ENCODE results near the gene MED15. TPM values are rescaled to one million over a fixed set of nuclear protein-coding genes. Genes with fewer than 3 reads are reported as not detected.

Gene MED15
- total RNA-seq, 3 donors from 2014 or later = 36.6 to 53.1 (median 52.3) TPM

DNA sequence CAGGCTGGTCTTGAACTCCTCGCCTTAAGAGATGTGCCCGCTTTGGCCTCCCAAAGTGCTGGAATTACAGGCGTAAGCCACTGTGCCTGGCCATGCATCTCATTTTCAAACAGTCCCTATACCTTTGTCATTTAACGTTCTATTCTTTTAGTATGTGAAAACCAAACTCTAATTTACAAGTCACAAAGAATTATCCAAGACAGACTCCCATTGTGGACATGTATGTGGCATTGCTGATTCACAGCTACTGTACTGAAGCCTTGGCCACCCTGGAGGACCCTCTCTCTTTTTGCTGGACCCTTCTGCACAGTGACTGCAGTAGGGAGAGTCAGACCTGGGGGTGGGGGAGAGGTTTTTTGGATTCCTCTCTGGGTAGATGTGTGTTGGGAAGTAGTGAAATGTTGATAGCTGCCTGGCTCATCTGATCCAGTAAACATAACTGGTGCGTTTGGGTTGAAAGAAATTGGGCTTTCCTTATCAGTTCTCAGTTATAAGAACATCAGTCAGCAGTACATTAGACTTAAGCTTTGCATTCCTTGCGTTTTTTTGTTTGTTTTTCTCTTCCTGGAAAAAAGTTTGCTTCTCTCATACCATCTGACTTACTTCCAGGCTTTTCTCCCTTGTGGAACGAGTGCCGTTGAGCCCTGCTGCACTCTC is 65.9 kb downstream of the MED15 start:
- intact Hi-C loops (cut with DNase I; ENCODE audit: low total_unique reads) = loop anchor here (10.0 kb wide), 1 partner anchor 59 kb away; no protein-coding TSS in a partner anchor
- Histone ChIP-seq H3K36me3 (no peaks in the 10 kb centered on the region), H3K9me3 (no peaks in the 10 kb centered on the region), H3K4me1 (peaks cover 6 to 14% of the 10 kb centered on the region in 2 donors), H3K27me3 (no peaks in the 10 kb centered on the region), H3K27ac (no peak overlapping the region), H3K4me3 (no peak overlapping the region)
- no peak for DNase-seq (ENCODE audit: low spot score in 2 of 2)
- TF ChIP-seq POLR2A (IDR thresholded peaks at IDR 0.05) (no peak), POLR2AphosphoS5 (IDR thresholded peaks at IDR 0.05) (no peak)
- TF ChIP-seq, protein P1, sequence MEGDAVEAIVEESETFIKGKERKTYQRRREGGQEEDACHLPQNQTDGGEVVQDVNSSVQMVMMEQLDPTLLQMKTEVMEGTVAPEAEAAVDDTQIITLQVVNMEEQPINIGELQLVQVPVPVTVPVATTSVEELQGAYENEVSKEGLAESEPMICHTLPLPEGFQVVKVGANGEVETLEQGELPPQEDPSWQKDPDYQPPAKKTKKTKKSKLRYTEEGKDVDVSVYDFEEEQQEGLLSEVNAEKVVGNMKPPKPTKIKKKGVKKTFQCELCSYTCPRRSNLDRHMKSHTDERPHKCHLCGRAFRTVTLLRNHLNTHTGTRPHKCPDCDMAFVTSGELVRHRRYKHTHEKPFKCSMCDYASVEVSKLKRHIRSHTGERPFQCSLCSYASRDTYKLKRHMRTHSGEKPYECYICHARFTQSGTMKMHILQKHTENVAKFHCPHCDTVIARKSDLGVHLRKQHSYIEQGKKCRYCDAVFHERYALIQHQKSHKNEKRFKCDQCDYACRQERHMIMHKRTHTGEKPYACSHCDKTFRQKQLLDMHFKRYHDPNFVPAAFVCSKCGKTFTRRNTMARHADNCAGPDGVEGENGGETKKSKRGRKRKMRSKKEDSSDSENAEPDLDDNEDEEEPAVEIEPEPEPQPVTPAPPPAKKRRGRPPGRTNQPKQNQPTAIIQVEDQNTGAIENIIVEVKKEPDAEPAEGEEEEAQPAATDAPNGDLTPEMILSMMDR (IDR thresholded peaks at IDR 0.05) = no peak

DNA sequence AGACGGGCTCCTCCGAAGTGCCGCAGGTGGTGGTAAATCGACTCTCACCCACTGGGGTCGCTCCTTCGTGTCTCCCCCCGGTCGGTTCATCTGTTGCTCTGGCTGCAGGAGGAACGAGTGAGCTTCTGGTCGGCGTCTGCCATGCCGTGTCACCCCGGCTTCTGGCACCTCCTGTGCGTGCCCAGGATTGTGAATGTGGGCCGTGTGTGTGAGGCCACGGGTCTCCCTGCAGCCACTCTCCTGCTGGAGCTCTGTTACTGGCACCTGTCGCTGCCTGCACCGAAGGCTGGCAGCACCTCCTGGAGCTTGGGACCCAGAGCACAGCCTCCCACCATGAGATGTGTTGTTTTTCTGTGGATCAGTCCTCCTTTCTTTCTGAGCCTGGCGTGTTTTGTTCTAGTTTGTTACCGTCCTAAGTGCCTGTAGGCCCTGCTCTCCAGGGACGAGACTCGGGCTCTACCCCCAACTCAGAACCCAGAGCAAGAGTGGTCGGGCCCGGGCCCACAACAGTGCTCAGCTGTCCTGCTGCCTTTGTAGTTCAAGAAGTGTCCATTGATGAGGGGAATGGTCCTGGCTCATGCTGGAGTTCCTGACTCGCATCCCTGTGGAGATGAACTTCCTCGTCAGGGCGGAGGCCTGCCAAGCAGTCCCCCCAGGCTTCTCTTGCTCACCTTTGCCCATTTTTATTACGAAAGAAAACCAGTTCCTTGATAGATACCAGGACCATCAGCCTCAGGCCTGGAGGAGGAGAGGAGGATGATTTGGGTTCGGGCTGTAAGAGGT is 66.6 kb downstream of the MED15 start:
- intact Hi-C loops (cut with DNase I; ENCODE audit: low total_unique reads) = loop anchor here (10.0 kb wide), 1 partner anchor 59 kb away; no protein-coding TSS in a partner anchor
- Histone ChIP-seq H3K36me3 (no peaks in the 10 kb centered on the region), H3K27me3 (no peaks in the 10 kb centered on the region), H3K4me3 (no peak overlapping the region), H3K27ac (no peak overlapping the region), H3K9me3 (no peaks in the 10 kb centered on the region), H3K4me1 (peaks cover 0 to 7% of the 10 kb centered on the region in 2 donors)
- no peak for TF ChIP-seq POLR2A (IDR thresholded peaks at IDR 0.05)
- TF ChIP-seq, protein P1 (IDR thresholded peaks at IDR 0.05) = no peak
- no peak for TF ChIP-seq POLR2AphosphoS5 (IDR thresholded peaks at IDR 0.05)
- DNase-seq (ENCODE audit: low spot score in 2 of 2) = no peak

DNA sequence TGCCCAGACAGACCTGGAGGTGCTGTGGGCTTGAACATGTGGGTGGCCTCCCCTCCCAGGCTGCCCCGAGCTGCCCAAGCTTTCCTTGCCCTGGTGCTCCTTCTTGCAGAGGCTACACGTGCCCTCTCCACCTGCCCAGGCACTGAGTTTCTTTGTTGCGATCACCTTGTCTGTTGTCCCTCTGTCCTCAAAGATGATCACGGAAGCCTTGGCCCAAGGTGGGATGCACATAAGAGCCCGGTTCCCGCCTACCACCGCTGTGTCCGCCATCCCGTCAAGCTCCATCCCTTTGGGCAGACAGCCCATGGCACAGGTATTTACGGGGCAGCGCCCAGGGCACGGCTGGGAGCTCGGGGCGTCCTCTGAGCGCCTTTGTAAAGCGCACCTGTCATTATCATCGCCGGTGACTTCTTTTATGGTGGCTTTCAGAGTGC is 67.5 kb downstream of the MED15 start:
- intact Hi-C loops (cut with DNase I; ENCODE audit: low total_unique reads) = loop anchor here (10.0 kb wide), 1 partner anchor 60 kb away; no protein-coding TSS in a partner anchor
- H3K27ac ChIP-seq = no peak overlapping the region

DNA sequence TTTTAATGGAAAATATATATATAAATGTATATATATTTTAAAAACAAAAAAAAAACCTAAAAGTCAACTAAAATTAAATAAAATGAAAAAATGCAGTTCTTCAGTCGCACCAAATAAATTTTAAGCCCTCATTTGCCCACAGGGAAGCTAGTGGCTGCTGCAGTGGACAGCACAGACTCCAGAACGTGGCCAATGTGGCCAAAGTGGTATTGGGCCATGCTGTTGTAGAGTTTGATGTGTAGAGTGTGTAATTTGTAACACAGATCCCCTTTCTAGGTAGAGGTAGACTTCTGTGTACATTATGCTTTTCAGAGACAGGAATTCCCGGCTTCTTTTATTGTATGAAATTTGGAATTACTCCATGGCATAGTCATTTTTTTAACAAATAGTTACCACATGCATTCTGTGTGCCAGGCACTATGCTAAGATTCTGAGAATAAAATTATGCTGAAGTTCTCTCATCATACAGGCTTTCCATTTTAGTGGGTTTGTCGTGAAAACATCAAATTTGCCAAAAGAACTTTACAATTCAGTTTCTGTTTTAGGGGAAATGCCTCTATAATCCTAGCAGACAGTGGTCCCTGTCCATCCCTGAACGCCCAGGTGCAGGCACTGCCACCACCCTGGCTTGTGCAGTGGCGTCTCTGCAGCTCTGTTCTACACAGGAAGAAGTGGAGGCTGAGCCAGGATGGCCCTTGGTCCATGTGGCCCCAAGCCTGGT is 68.5 kb downstream of the MED15 start:
- H3K4me1 ChIP-seq = no peaks in the 10 kb centered on the region
- DNase-seq (ENCODE audit: low spot score in 2 of 2) = no peak
- no peaks in the 10 kb centered on the region for H3K9me3 ChIP-seq
- no peaks in the 10 kb centered on the region for H3K36me3 ChIP-seq
- H3K27ac ChIP-seq = no peak overlapping the region
- H3K4me3 ChIP-seq = no peak overlapping the region
- H3K27me3 ChIP-seq = no peaks in the 10 kb centered on the region
- intact Hi-C loops (cut with DNase I; ENCODE audit: low total_unique reads) = loop anchor here (10.0 kb wide), 1 partner anchor 61 kb away; no protein-coding TSS in a partner anchor
- TF ChIP-seq POLR2A (IDR thresholded peaks at IDR 0.05) = no peak
- TF ChIP-seq POLR2AphosphoS5 (IDR thresholded peaks at IDR 0.05) = no peak
- TF ChIP-seq, protein P1 (IDR thresholded peaks at IDR 0.05) = no peak

More for the DNA sequence above, 67.5 kb downstream of the MED15 start:
- no peaks in the 10 kb centered on the region for H3K27me3 ChIP-seq
- H3K4me1 ChIP-seq = no peaks in the 10 kb centered on the region
- H3K36me3 ChIP-seq = no peaks in the 10 kb centered on the region
- H3K4me3 ChIP-seq = no peak overlapping the region
- TF ChIP-seq, protein P1 (IDR thresholded peaks at IDR 0.05) = no peak
- TF ChIP-seq POLR2AphosphoS5 (IDR thresholded peaks at IDR 0.05) = no peak
- TF ChIP-seq POLR2A (IDR thresholded peaks at IDR 0.05) = no peak
- no peaks in the 10 kb centered on the region for H3K9me3 ChIP-seq
- DNase-seq (ENCODE audit: low spot score in 2 of 2) = no peak
